OCI-LY1 (cell line): ENCODE data around the gene ARHGAP28.

Source experiments
- H2AFZ ChIP-seq: fragments of 200-600 bp; sonication (generic), shearing (Covaris generic); 2 replicates; pipeline ENCODE4 v1.6.0; 2014; ENCODE audit warnings: antibody characterized with exemption, mild to moderate bottlenecking, low read length
- H3F3A ChIP-seq: fragments of 200-600 bp; sonication (generic), shearing (Covaris generic); 2 replicates; pipeline ENCODE4 v1.6.0; 2014; ENCODE audit warnings: mild to moderate bottlenecking, antibody characterized with exemption, low read length, moderate library complexity; ENCODE audit not compliant: insufficient read depth
- H3K27ac ChIP-seq: fragments of 200-600 bp; sonication (generic); 2 replicates; pipeline ENCODE4 v1.5.1; 2014; ENCODE audit warnings: low read length, mixed run types, mild to moderate bottlenecking, low read depth; ENCODE audit not compliant: poor library complexity, severe bottlenecking
- H3K27me3 ChIP-seq: fragments of 200-600 bp; sonication (generic); 2 replicates; pipeline ENCODE4 v1.6.0; 2014; ENCODE audit warnings: antibody characterized with exemption, mild to moderate bottlenecking, low read length, moderate library complexity; ENCODE audit not compliant: insufficient read depth
- H3K36me3 ChIP-seq: fragments of 200-600 bp; sonication (generic); 2 replicates; pipeline ENCODE4 v1.6.1; 2014; ENCODE audit warnings: mild to moderate bottlenecking, antibody characterized with exemption, low read length, moderate library complexity, mixed read lengths; ENCODE audit not compliant: insufficient read depth
- H3K4me1 ChIP-seq: fragments of 200-600 bp; sonication (generic); 2 replicates; pipeline ENCODE4 v1.5.1; 2014; ENCODE audit warnings: mild to moderate bottlenecking, low read length, moderate library complexity; ENCODE audit not compliant: insufficient read depth, severe bottlenecking
- H3K4me2 ChIP-seq: fragments of 200-600 bp; sonication (generic), shearing (Covaris generic); 2 replicates; pipeline ENCODE4 v1.6.1; 2014; ENCODE audit warnings: low read length
- H3K4me3 ChIP-seq: fragments of 200-600 bp; sonication (generic); 2 replicates; pipeline ENCODE4 v1.5.1; 2014; ENCODE audit warnings: low read length, low read depth, mild to moderate bottlenecking, mixed read lengths; ENCODE audit not compliant: poor library complexity, severe bottlenecking
- H3K79me2 ChIP-seq: fragments of 200-600 bp; shearing (Covaris generic); 2 replicates; pipeline ENCODE4 v1.6.1; 2016; ENCODE audit warnings: mixed run types, low read length, mixed read lengths; ENCODE audit not compliant: insufficient read depth
- H3K9ac ChIP-seq: fragments of 200-600 bp; sonication (generic), shearing (Covaris generic); 2 replicates; pipeline ENCODE4 v1.6.1; 2014; ENCODE audit warnings: mild to moderate bottlenecking, low read length, mixed read lengths
- H3K9me2 ChIP-seq: fragments of 200-600 bp; sonication (generic), shearing (Covaris generic); 2 replicates; pipeline ENCODE4 v1.6.1; 2014; ENCODE audit warnings: low read depth, mild to moderate bottlenecking, low read length, mixed read lengths
- H3K9me3 ChIP-seq: fragments of 200-600 bp; shearing (Covaris generic); 2 replicates; pipeline ENCODE4 v1.6.1; 2014; ENCODE audit warnings: low read length, mixed read lengths
- H4K20me1 ChIP-seq: fragments of 200-600 bp; sonication (generic), shearing (Covaris generic); 2 replicates; pipeline ENCODE4 v1.6.0; 2016; ENCODE audit warnings: mild to moderate bottlenecking, low read length; ENCODE audit not compliant: insufficient read depth
- EZH2 ChIP-seq: fragments of 200-600 bp; sonication (generic), shearing (Covaris generic); IDR thresholded peaks from 2 replicates; pipeline ENCODE4 v1.8.0; 2017; ENCODE audit warnings: borderline replicate concordance, mixed run types, mild to moderate bottlenecking, antibody characterized with exemption, low read length, moderate library complexity, mixed read lengths
- TF ChIP-seq, protein P1 (sequence below): fragments of 200-600 bp; sonication (generic), shearing (Covaris generic); IDR thresholded peaks from 2 replicates; pipeline ENCODE4 v1.5.1; 2017; ENCODE audit warnings: mild to moderate bottlenecking, antibody characterized with exemption, low read length, moderate library complexity, mixed read lengths

ARHGAP28 gene

DNA sequence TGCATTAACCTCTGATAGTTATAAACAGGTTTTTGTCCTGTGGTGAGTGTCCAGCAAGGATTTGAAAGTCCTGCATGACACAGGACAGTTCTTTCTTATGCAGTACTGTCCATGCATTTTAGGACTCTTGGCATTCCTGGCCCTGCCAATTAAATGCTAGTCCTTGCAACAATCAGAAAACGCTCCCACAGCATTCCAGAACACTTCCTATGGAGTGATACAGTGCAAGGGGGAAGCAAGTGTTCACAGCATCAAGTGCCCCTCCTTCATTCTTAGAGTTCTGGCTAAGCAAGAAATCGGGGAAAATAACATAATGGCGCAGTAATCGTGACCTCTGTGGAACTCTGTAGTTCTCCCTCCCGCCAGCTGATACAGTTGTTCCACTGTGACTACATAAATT is 62.9 kb downstream of the ARHGAP28 start:
- H3K9me2 ChIP-seq = no peaks in the 10 kb centered on the region
- no peaks in the 10 kb centered on the region for H3K36me3 ChIP-seq
- no peaks in the 10 kb centered on the region for H3K79me2 ChIP-seq
- H3K27ac ChIP-seq = no peak overlapping the region
- no peaks in the 10 kb centered on the region for H3F3A ChIP-seq
- H3K9me3 ChIP-seq = no peaks in the 10 kb centered on the region
- no peak overlapping the region for H3K9ac ChIP-seq
- H3K4me1 ChIP-seq = no peaks in the 10 kb centered on the region
- no peak for TF ChIP-seq EZH2
- TF ChIP-seq, protein P1, sequence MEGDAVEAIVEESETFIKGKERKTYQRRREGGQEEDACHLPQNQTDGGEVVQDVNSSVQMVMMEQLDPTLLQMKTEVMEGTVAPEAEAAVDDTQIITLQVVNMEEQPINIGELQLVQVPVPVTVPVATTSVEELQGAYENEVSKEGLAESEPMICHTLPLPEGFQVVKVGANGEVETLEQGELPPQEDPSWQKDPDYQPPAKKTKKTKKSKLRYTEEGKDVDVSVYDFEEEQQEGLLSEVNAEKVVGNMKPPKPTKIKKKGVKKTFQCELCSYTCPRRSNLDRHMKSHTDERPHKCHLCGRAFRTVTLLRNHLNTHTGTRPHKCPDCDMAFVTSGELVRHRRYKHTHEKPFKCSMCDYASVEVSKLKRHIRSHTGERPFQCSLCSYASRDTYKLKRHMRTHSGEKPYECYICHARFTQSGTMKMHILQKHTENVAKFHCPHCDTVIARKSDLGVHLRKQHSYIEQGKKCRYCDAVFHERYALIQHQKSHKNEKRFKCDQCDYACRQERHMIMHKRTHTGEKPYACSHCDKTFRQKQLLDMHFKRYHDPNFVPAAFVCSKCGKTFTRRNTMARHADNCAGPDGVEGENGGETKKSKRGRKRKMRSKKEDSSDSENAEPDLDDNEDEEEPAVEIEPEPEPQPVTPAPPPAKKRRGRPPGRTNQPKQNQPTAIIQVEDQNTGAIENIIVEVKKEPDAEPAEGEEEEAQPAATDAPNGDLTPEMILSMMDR = no peak
- no peak overlapping the region for H2AFZ ChIP-seq
- H3K27me3 ChIP-seq = 0 out of 2 replicates have a peak, but pooled peaks cover 9% of the 10 kb centered on the region
- no peak overlapping the region for H3K4me2 ChIP-seq
- H4K20me1 ChIP-seq = no peaks in the 10 kb centered on the region
- no peak overlapping the region for H3K4me3 ChIP-seq

DNA sequence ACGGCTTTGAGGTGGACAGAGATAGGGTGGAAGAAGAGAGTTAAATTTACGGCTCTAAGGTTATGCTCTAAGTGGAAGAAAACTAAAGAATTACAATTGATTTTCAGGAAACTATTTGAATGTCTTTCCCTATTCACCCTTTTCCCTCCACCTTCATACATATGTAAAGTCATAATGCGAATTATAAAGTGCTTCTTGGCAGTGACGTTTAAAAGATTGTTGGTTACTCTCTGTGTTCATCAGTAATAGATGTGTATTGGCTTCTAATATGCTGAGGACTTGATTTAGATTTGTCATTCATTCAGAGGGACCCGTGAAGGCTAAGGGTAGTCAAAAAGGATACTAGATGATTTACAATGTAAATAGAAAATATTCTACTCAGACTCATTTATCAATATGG is 63.9 kb downstream of the ARHGAP28 start:
- Histone ChIP-seq H3K27ac (no peak overlapping the region), H3K36me3 (no peaks in the 10 kb centered on the region), H3F3A (no peaks in the 10 kb centered on the region), H3K4me2 (no peak overlapping the region), H3K27me3 (0 out of 2 replicates have a peak, but pooled peaks cover 9% of the 10 kb centered on the region), H3K9me3 (no peaks in the 10 kb centered on the region), H3K79me2 (no peaks in the 10 kb centered on the region), H3K9ac (no peak overlapping the region), H3K4me3 (no peak overlapping the region), H3K4me1 (no peaks in the 10 kb centered on the region), H4K20me1 (no peaks in the 10 kb centered on the region), H2AFZ (no peak overlapping the region), H3K9me2 (no peaks in the 10 kb centered on the region)
- no peak for TF ChIP-seq EZH2
- TF ChIP-seq, protein P1 = no peak

DNA sequence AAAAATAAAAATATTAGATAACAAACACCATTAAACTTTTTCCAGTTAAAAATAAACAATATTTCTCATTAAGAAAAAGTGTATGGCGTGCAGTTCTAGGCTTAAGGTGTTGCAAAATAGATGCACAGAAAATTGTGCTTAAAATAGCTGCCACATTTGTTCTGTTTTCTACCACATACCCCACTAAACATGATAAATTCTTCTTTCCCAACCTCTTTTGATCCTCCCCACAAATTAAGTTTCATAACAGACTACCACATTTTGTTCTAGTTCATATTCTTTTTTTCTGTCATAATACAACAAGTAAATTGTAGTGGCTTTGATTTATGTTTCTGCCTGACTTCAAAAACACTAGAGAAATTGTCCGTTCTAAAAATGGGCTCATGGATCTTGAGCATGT is 64.5 kb downstream of the ARHGAP28 start:
- H3F3A ChIP-seq = no peaks in the 10 kb centered on the region
- no peak overlapping the region for H3K9ac ChIP-seq
- H3K9me2 ChIP-seq = no peaks in the 10 kb centered on the region
- 0 out of 2 replicates have a peak, but pooled peaks cover 9% of the 10 kb centered on the region for H3K27me3 ChIP-seq
- TF ChIP-seq, protein P1 = no peak
- TF ChIP-seq EZH2 = no peak
- no peak overlapping the region for H2AFZ ChIP-seq
- H3K79me2 ChIP-seq = no peaks in the 10 kb centered on the region
- no peak overlapping the region for H3K27ac ChIP-seq
- H3K9me3 ChIP-seq = no peaks in the 10 kb centered on the region
- no peak overlapping the region for H3K4me3 ChIP-seq
- H3K4me1 ChIP-seq = no peaks in the 10 kb centered on the region
- no peak overlapping the region for H3K4me2 ChIP-seq
- H4K20me1 ChIP-seq = no peaks in the 10 kb centered on the region
- H3K36me3 ChIP-seq = no peaks in the 10 kb centered on the region
